T-helper 1 cell (primary cell): ENCODE measurements around the gene GINS1.

Experiments used
- DNase-seq, 5 donors: peaks; one replicate each; pipeline ENCODE4 v3.0.0-alpha.2; 2012 to 2020

Gene GINS1

DNA sequence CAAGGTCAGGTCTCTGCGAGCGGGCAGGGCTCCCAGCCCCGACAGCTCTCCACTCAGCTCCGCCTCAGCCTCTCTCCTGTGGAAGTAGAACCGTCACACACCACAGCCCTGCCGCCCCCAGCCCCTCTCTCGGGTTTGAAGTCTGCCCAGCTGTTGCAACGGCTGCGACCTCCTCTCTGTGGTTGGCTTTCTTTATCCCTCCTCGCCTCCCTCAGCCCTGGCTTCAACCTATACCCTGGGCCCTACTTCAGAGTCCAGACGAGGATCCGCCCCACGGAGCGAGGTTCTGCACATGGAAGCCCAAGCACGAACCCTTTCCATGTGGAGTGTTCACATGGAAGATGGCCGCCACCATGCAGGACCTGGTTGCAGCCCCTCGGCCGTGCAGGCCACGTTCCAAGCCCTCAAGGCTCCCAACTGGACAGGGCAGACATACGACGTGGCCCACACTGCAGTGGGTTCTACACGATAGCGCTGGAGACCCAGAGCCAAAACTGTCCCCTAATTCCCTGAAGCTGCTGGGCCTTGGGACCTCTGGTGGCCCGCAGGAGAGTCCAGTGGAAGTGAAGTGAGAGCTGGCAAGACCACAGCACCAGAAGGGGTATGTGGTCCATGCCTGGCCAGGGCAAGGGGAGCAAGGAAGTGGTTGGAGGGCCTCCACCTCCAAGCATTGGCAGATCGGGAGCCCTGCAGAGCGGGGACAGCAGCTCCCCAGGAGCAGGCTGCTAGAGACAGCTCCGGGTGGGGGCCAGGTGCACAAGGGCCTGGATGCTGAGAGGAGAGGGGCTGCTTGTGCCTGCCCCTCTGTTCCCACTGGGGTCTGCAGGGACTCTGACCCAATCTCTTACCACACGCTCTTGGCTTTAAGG is 69.8 kb downstream of the GINS1 start:
- no peak for DNase-seq

GRCh38 chr20:25478889-25479568 is 71.6 kb downstream of the GINS1 start:
- DNase-seq: no peak

GRCh38 chr20:25479638-25480037 is 72.2 kb downstream of the GINS1 start:
- DNase-seq: no peak

GRCh38 chr20:25480156-25480555 is 72.7 kb downstream of the GINS1 start:
- DNase-seq: no peak

GRCh38 chr20:25480797-25481196 is 73.3 kb downstream of the GINS1 start:
- DNase-seq: no peak

DNA sequence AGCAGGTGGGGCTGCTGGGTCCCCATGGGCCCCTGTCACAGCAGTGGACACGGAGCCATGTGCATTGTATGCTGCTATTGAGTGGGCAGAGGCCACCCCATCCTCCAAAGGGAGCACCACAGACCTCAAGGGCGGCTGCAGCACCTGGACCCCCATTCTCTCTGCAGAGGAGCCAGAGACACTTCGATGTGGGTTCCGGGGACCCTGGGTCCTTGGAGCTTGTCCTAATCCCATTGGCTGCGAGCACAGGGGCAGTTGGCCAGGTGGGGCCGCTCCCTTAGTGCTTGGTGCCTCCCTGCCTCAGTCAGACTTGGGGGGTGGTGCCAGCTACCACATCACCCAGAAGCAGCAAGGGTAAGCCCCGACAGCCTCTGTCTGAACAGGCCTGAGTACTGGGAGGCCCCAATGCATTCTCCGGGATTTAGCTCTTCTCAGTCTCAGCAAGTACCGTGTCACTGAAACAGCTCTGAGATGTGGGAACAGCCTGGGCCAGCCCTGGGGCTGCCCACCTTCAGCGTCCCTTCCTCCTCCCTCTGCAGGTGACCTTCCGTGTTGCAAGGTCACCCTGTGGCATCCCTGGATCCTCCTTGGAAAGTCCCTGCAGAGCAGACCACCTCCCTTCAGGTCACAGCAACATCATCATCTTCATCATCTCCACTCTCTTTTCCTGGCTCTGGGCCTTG is 73.9 kb downstream of the GINS1 start:
- DNase-seq: no peak

GRCh38 chr20:25481918-25482253 is 74.4 kb downstream of the GINS1 start:
- DNase-seq: no peak

DNA sequence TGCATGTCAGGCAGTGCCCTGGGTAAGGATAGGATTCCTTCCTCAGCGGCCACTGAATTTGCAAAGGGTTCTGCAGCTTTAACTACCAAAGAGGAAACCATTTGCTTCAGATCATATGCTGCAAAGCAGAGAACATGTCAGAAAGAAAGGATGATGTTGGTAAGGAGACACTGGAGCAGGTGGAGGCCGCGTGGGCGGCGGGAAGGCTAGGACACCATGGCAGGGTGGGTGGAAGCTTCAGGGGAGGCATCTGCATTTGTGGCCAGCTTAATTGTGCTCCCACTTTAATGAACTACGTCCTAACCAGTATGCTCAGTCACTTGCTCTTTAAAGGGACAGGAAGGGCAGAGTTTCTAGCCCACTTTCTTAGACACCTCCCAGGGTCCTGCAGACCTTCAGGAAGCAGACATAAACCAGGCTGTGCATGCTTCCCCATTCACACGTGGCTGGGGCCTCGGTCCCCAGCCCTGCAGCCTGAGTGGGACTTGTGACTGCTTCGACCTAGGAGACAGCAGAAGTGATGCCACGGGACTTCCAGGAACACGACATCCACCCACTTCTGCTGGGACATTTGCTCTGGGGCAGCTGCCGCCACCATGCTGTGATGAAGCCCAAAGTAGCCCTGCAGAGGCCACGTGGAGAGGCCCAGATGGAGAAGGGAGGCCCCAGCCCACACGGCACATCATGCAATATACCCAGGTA is 76.1 kb downstream of the GINS1 start:
- DNase-seq: no peak

DNA sequence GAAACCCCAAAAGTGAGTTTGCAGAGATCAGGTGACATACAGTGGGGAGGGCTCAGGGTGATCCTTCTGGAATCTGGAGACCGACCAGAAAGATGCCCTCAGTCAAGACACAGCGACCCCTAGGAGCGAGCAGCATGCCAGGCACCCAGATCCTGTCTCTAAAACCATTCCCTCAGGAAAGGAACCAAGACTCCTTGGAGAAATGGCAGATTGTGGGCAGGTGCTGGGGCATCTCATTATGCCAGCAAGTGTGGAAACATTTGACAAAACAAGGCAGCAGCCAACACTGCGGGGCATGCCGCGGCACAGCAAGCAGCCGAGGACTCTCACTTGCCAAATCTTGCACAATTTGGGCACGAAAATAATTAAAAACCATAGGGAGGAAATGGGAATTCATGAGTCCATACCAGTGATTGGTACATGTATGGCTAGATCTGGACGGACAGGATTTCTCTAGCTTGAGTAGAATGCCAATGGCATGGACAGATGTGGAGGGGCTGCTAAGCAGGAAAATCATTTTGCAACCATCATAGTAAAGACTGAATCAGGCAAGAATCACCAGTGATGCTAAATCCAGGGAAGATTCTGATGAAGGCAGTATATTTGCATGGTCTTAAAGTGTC is 76.9 kb downstream of the GINS1 start:
- DNase-seq: no peak

DNA sequence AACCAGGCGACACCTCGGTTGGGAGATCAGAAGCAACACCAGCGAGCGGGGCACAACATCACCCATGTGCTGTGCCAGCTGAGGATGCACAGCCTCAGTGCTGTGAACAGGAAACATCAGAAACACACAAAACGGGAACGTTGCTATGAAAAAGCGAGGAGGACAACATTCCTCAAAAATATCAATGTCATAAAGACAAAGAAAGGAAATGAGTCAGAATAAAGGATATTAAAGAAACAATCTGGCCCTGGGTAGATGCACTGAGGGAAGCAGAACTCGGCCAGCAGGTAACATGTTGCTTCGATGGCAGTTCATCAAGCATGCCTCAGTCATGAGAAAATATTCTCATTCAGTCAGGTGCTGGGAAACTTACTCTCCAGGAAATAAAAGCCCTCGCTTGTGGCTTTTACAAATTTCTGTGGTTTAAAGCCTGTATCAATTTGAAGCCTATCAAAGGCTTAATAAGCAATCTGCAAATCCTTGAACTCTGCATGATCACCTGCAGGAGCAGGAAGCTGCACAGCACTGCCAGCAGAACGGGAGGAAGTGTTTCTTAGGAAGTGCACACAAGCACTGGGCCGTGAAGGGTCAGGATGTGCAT is 77.5 kb downstream of the GINS1 start:
- DNase-seq: no peak

DNA sequence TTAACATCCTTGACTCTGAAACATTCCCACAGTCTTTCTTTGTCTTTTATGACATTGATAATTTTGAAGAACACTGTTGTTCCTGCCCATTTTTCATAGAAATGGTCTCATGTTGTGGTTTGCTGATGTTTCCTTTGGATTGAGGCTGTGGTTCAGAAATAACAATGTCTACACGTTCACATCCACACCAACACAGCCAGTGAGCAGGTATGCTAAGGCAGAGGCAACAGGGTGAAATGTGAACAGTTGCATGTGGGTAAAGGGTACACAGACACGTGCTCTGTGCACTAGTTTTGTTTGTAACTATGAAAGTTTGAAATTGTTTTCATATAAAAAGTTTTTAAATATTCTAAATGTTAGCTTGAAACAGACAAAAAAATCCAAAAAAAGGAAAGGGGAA is 78.4 kb downstream of the GINS1 start:
- no peak for DNase-seq

- DNase-seq: no peak
These were observed 78.9 kb downstream of the GINS1 start for GRCh38 chr20:25486377-25486776.

DNA sequence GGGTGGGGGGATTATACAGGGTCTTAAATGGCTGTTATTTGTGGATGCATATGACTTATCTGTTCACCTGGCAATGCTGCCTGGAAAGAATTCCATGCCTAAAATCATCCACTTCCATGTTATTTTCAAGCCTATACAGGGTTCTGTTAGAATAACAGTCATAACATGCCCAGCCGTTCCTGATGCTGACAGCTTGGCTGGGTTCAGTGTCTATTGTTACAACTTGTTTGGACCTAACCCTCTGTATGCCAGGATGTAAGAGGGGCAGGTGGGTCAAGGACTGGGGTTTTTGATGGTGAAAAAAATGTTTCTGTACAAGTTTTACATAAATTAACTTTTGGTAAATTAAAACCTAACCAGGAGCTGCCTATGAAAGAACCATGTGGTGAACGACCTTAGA is 79.8 kb downstream of the GINS1 start:
- no peak for DNase-seq

DNA sequence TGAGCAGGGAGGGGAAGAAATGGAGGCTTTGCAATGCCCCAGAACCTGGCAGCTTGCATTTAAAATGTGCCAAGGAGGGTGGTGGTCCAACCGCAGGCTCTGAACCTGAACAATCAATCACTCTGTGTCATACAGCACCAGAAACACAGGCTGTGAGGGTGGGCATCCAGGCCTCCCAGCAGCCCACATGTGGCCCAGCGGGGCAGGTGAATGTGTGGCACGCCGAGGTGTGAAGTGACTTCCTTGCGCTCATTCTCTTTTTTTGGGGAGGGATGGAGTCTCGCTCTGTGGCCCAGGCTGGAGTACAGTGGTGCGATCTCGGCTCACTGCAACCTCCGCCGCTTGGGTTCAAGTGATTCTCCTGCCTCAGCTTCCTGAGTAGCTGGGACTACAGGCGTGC is 80.5 kb downstream of the GINS1 start:
- DNase-seq: no peak

GRCh38 chr20:25489221-25489871 is 81.9 kb downstream of the GINS1 start:
- no peak for DNase-seq

DNA sequence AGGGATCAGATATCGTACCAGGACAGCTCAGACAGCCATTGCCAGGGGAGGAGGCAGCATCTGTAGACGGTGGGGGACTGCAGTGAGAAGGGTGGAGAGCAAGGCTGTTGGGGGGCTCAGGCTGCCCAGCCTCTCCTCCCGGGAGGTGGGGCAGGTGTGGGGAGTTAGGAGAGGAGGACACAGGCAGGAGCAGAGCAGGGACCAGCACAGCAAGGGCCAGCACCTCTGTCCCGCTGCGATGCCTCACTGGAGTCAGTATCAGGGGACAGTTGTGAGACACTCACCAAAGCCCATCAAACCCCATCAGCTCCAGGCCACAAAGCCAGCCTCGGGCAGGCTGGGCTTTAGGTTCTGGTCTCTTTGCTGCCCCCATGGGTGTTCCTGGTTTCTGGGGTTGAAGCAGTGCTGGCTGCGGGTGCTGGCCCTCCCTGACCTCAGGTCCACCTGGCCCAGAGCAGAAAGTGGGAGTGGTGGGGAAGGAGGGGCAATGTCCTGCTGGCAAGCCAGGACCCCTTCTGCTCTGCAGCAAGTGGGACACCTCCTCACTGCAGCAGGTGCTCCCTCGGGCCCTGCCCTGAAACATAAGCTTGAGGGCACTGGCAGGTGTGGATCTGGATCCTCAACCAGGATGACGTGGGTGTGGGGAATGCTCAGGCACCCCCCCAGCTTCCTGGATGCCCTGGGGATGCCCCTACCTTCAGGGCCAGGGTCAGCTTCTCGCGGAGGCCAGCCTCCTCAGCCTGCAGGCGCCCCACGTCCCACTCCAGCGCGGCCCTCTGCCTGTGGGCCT is 83.4 kb downstream of the GINS1 start:
- DNase-seq: no peak

- no peak for DNase-seq
These were observed 84.1 kb downstream of the GINS1 start for GRCh38 chr20:25491446-25492038.

GRCh38 chr20:25493137-25493536 is 85.7 kb downstream of the GINS1 start:
- no peak for DNase-seq

GRCh38 chr20:25493748-25494505 is 86.5 kb downstream of the GINS1 start:
- DNase-seq: no peak
